AG08396 (cell line): ENCODE results near the gene SNAI3.

Experiments used
- DNase-seq: peaks from one replicate; pipeline ENCODE4 v3.0.0; 2012; ENCODE audit warnings: low spot score, mixed read lengths

SNAI3 gene

GRCh38 chr16:88665570-88665969 lies 20.7 kb downstream of the SNAI3 start:
- DNase-seq: no peak

DNA sequence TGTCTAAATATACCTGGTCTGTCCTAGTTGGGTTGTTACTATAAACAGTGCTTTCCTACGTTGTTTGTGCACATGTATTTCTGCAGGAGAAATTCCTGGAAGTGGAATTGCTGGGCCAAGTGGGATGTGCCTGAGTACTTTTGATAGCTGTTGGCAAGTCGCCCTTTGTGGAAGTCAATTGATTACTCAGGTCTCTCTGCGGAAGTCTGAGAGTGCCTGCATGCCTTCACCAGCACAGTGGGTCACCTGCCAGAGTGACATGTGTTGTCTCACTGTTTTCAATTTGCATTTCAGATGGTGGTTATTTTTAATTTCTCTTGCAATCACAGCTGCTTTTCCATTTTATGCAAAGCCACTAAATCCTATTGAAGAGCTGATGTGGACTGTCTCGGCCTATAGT lies 21.2 kb downstream of the SNAI3 start:
- DNase-seq: no peak

GRCh38 chr16:88662843-88663606 lies 23.3 kb downstream of the SNAI3 start, which contains the start of gene MVD:
TSS of gene MVD (minus strand) at chr16:88663091. CDS start at chr16:88663080, 11 bp downstream.
- DNase-seq: peak; percentile 100

- no peak for DNase-seq
Observed at GRCh38 chr16:88662222-88662842, 24.0 kb downstream of the SNAI3 start.

DNA sequence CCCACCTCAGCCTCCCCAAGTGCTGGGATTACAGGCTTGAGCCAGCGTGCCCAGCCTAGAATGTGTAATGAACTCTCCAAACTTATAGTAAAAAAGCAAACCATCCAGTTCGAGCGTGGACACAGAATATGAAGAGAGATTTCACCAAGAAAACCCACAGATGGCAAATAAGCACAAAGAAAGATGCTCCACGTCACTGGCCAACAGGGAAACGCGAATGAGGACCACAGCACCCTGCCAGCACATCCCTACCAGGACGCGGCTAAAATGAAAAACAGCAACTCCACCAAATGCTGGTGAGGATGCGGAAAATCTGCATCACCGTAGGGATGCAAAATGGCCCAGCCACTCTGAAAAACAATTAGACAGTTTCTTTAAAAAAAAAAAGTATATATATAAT lies 24.8 kb downstream of the SNAI3 start:
- DNase-seq: no peak

DNA sequence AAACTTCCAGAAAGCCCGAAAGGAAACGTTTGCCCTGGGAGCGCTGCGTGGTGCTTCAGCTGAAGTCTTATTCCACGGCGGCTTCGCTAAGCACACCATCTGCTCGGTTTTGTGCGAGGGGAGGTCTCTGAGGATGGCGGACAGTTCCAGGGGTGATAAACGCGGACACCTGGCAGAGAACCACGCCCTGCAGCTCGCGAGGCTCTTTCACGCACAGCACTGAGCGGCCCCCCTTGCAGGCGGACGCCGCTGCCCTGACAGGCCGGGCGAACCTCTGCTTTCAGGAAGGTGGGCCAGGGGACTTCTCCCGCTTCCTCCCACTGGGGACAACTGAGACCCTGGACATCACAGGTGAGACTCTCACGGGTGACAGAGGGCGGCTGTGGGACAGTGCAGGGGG lies 27.1 kb downstream of the SNAI3 start:
- DNase-seq: no peak

DNA sequence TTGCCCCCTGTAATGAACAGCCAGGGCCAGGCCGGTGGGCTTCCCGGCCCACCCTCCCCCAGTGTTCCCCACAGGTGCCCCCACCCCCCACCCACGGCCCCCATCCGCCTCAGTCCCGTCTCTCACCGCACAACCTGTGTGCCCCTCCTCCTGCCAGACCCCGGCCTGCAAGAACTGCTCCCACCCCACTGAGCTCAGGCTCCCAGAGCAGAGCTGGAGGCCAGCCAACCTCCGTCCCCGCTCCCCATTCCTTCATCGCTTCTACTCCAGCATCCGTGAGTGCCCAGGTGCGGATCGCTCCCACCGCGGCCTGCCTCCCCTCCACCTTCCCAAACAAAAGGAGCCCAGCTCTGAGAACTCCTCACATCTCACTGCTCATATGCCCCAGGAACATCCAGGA lies 27.6 kb downstream of the SNAI3 start:
- DNase-seq: no peak

- DNase-seq: no peak
Observed at GRCh38 chr16:88657371-88657770, 28.9 kb downstream of the SNAI3 start.

DNA sequence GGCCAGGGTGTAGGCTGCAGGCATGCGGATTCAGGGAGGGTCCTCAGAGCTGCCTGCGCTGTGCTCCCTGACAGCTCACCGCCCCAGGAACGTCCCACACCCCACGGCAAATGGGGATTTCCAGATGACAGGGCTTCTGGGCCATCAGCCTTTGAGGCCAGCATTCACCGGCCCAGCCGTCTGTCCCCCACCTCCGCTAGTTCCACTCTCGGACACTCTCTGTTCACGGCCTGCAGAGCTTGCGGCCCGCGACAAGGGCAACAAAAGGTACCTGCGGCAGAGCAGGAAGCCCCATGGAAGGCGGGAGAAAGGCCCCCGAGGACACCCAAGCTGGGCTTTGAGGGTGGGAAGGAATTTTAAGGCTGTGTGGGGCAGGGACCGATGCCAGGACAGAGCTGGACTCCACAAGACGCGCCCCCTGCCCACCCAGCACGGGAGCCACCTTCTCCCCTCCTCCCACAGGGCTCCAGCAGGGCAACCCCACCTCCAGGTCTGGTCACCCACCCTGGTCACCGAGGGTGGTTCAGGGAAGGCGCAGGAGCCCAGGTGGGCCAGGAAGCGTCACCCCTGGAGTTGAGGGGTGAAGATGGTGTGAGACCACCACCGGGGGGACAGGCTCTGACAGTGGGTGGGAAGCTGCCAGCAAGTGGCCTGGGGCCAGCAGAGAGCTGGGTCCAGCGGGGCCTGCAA lies 29.9 kb downstream of the SNAI3 start:
- DNase-seq: no peak

DNA sequence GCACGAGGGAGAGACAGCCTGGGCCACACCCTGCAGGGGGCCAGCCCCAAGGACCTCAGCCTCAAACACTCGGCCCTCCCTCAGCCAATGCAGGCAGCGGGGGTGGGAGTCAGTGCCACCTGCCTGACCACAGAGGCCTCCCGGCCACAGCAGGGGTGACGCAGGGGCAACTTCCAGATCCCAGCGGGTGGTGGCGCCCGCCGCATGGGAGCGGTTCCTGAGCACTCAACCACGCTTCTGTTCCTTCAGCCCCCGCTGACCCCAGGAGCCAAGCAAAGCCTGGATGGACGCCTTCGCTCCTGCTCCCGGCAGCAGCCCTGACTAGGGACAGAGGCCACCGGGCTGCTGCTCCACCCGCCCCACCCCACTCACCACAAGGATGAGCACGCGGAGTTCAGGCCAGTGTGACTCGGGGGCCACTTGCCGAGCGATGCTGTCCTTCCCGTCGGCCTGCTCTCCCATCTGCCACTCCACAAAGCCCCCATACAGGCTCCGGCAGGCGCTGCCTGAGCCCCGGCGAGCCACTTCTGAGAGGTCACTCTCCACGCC lies 30.5 kb downstream of the SNAI3 start:
- no peak for DNase-seq

GRCh38 chr16:88655053-88655732 lies 31.1 kb downstream of the SNAI3 start:
- no peak for DNase-seq

- no peak for DNase-seq
Observed at GRCh38 chr16:88654363-88655052, 31.8 kb downstream of the SNAI3 start.

DNA sequence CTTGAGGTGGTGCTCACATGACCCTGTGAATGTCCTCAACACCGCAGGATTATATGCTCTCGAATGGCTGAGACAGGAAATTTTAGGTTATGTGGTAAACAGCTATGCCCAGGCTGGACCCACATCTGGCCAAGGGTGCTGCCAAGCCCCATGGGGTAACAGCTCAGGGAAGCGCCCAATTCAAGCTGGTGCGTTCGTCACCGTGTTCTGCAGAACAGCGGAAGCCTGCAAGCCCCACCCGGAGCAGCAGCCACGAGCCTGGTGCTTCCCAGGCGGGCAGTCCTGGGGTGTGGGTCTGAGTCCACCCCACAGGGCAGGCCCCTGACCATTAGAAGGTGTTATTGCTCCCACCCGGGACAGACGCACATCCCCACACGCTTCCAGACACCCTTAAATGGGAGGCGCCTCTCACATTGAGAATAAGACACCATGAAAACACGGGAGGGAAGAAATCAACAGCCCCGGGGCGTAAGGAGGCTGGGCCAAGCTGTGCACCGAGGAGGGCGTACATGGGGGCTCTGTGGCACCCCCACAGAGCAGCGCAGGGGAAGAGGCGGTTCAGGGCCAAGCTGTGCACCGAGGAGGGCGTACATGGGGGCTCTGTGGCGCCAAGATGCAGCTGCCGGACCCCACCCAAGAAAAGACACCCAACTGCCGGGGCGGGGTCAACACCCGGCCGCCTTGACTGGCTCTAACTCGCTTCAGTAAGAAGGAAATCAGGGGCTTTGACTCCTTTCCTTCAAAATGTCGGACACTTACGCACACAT lies 32.5 kb downstream of the SNAI3 start:
- no peak for DNase-seq

DNA sequence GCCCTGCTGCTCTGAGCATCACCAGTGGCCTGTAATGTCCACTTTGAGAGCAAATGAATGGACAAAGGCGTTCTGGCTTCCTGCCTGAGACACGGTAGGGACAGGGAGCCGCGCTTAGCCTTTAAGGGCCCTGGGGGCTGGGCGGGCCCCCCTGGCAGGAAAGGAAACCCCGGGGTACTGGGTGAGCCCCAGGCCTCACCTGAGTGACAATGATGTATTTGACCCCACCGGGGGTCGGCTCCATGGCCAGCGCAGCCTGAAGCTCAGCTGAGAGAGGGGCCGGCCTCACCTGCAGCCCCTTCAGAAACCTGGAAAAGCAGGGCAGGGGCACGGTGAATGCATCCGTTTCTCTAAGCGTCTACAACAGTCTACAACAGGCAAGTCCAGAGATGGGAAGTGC lies 33.2 kb downstream of the SNAI3 start:
- DNase-seq: no peak

- DNase-seq: no peak
Observed at GRCh38 chr16:88652762-88653063, 33.6 kb downstream of the SNAI3 start.

- no peak for DNase-seq
Observed at GRCh38 chr16:88651989-88652761, 34.1 kb downstream of the SNAI3 start.

DNA sequence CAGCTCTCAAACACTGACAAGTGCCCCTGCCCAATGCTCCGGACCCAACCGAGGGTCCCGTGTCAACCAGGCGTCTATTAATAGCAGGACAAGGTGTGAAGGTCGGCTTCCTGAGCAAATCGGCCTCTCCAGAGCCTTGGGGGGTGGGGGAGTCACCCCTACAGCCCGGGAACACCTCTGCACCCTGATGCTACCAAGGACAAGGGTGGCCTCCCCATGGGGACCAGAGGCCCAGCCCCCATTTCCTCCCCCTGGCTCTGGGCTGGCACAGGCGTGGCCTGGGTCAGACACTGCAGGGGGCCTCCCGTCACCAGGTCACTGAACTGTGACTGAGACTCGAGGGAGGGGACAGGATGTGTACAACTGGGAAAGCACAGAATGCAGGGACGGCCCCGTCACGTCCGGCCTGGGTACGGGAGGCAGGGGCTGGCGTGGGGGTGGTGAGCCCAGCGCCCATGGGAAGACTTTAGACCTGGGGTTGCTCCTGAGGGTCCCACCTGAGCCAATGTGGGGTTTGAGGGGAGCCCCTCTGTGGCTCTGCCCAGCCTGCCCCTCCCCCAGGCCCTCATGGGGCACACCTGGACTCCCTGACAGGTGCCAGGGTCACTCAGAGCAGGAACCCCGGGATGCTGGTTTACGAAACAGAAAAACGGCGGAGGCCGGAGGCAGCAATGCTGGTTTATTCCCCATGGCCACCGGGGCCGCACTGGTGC lies 34.9 kb downstream of the SNAI3 start:
- DNase-seq: no peak

- DNase-seq: peak; percentile 85
Observed at GRCh38 chr16:88650749-88651275, 35.5 kb downstream of the SNAI3 start, which contains the start of gene CYBA. TSS of gene CYBA (minus strand) at chr16:88651053. CDS start at chr16:88651013, 40 bp downstream.
